SK-N-SH treated with all-trans-retinoic acid at 6 μM for 48 hours (cell line): ENCODE measurements around the gene PAMR1.

Experiments used
- ATAC-seq: fragments of 200-7000 bp; cut with Tn5 transposase; 3 replicates; pipeline ENCODE4 v1.9.1; 2020; ENCODE audit warnings: mild to moderate bottlenecking, moderate library complexity
- ARNTL ChIP-seq: fragments of 450-650 bp; formaldehyde crosslinking; IDR thresholded peaks from 2 replicates; pipeline ENCODE4 v1.5.0; 2020; ENCODE audit warnings: low read depth, mild to moderate bottlenecking, moderate library complexity, borderline replicate concordance
- BACH2 ChIP-seq: fragments of 250-450 bp; sonication (Bioruptor Pico); IDR thresholded peaks from 2 replicates; pipeline ENCODE4 v1.9.0; 2021; ENCODE audit warnings: mild to moderate bottlenecking, borderline replicate concordance
- CSDC2 ChIP-seq: fragments of 250-450 bp; sonication (Bioruptor Pico); IDR thresholded peaks from 2 replicates; pipeline ENCODE4 v1.5.0; 2020; ENCODE audit warnings: mild to moderate bottlenecking, moderate library complexity
- ESRRG ChIP-seq: fragments of 250-450 bp; sonication (Bioruptor Pico); IDR thresholded peaks from 2 replicates; pipeline ENCODE4 v1.6.1; 2021; ENCODE audit warnings: mild to moderate bottlenecking
- GLIS3 ChIP-seq: fragments of 250-450 bp; sonication (Bioruptor Pico); IDR thresholded peaks from 2 replicates; pipeline ENCODE4 v1.5.0; 2020; ENCODE audit warnings: mild to moderate bottlenecking, moderate library complexity
- ISL1 ChIP-seq: fragments of 250-450 bp; sonication (Bioruptor Pico); IDR thresholded peaks from 2 replicates; pipeline ENCODE4 v2.1.2; 2022; ENCODE audit warnings: mild to moderate bottlenecking, moderate library complexity
- OSR1 ChIP-seq: fragments of 250-450 bp; sonication (Bioruptor Pico); IDR thresholded peaks from 2 replicates; pipeline ENCODE4 v1.8.0; 2022; ENCODE audit warnings: moderate library complexity, mild to moderate bottlenecking, inconsistent platforms
- PATZ1 ChIP-seq: fragments of 250-450 bp; sonication (Bioruptor Pico); IDR thresholded peaks from 2 replicates; pipeline ENCODE4 v1.8.0; 2020; ENCODE audit warnings: mild to moderate bottlenecking, moderate library complexity, borderline replicate concordance
- PPARA ChIP-seq: fragments of 250-450 bp; sonication (Bioruptor Pico); IDR thresholded peaks from 2 replicates; pipeline ENCODE4 v1.5.0; 2020; ENCODE audit warnings: mild to moderate bottlenecking, borderline replicate concordance
- RARB ChIP-seq: fragments of 250-450 bp; sonication (Bioruptor Pico); IDR thresholded peaks from 2 replicates; pipeline ENCODE4 v1.8.0; 2021; ENCODE audit warnings: mild to moderate bottlenecking, moderate library complexity
- SNAI2 ChIP-seq: fragments of 250-450 bp; sonication (Bioruptor Pico); IDR thresholded peaks from 2 replicates; pipeline ENCODE4 v1.5.0; 2020; ENCODE audit warnings: mild to moderate bottlenecking, moderate library complexity
- TCF4 ChIP-seq: fragments of 250-450 bp; sonication (Bioruptor Pico); IDR thresholded peaks from 2 replicates; pipeline ENCODE4 v1.8.0; 2021; ENCODE audit warnings: mild to moderate bottlenecking, moderate library complexity, borderline replicate concordance
- TOX ChIP-seq: fragments of 250-450 bp; sonication (Bioruptor Pico); IDR thresholded peaks from 2 replicates; pipeline ENCODE4 v1.8.0; 2021; ENCODE audit warnings: mild to moderate bottlenecking, moderate library complexity, borderline replicate concordance
- ZC3H10 ChIP-seq: fragments of 250-450 bp; sonication (Bioruptor Pico); IDR thresholded peaks from 2 replicates; pipeline ENCODE4 v1.5.1; 2021; ENCODE audit warnings: mild to moderate bottlenecking, moderate library complexity
- ZFP3 ChIP-seq: fragments of 250-450 bp; sonication (Bioruptor Pico); IDR thresholded peaks from 2 replicates; pipeline ENCODE4 v1.5.0; 2020; ENCODE audit warnings: mild to moderate bottlenecking, moderate library complexity
- ZFP30 ChIP-seq: fragments of 450-650 bp; formaldehyde crosslinking; IDR thresholded peaks from 2 replicates; pipeline ENCODE4 v1.5.0; 2022; ENCODE audit warnings: mild to moderate bottlenecking, moderate library complexity
- ZNF565 ChIP-seq: fragments of 450-650 bp; formaldehyde crosslinking; conservative IDR thresholded peaks from 2 replicates; pipeline ENCODE4 v1.5.0; 2020; ENCODE audit warnings: low read depth, mild to moderate bottlenecking, moderate library complexity
- ZNF70 ChIP-seq: fragments of 450-650 bp; formaldehyde crosslinking; IDR thresholded peaks from 2 replicates; pipeline ENCODE4 v1.5.0; 2020; ENCODE audit warnings: mild to moderate bottlenecking, moderate library complexity
- ZNF8 ChIP-seq: fragments of 450-650 bp; formaldehyde crosslinking; IDR thresholded peaks from 2 replicates; pipeline ENCODE4 v1.5.0; 2020; ENCODE audit warnings: mild to moderate bottlenecking, moderate library complexity
- TF ChIP-seq, protein P1 (sequence below): fragments of 250-450 bp; sonication (Bioruptor Pico); IDR thresholded peaks from 2 replicates; pipeline ENCODE4 v1.5.1; 2020; ENCODE audit warnings: low read depth, mild to moderate bottlenecking, moderate library complexity
- TF ChIP-seq, protein P2 (sequence below): fragments of 250-450 bp; sonication (Bioruptor Pico); IDR thresholded peaks from 2 replicates; pipeline ENCODE4 v1.5.0; 2020; ENCODE audit warnings: mild to moderate bottlenecking, moderate library complexity

Gene PAMR1

GRCh38 chr11:35389897-35390465 is 135.4 kb downstream of the PAMR1 start (continued):
- TF ChIP-seq PATZ1 (CRISPR knock-in tag) (no peak), GLIS3 (CRISPR knock-in tag) (no peak), RARB (CRISPR knock-in tag) (no peak), ZNF70 (CRISPR knock-in tag) (no peak), ZNF565 (CRISPR knock-in tag) (no peak)

- TF ChIP-seq ARNTL (CRISPR knock-in tag) (no peak), ESRRG (no peak), PPARA (CRISPR knock-in tag) (no peak), TCF4 (CRISPR knock-in tag) (no peak), GLIS3 (CRISPR knock-in tag) (no peak)
- TF ChIP-seq, protein P1, sequence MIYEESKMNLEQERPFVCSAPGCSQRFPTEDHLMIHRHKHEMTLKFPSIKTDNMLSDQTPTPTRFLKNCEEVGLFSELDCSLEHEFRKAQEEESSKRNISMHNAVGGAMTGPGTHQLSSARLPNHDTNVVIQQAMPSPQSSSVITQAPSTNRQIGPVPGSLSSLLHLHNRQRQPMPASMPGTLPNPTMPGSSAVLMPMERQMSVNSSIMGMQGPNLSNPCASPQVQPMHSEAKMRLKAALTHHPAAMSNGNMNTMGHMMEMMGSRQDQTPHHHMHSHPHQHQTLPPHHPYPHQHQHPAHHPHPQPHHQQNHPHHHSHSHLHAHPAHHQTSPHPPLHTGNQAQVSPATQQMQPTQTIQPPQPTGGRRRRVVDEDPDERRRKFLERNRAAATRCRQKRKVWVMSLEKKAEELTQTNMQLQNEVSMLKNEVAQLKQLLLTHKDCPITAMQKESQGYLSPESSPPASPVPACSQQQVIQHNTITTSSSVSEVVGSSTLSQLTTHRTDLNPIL (CRISPR knock-in tag): no peak
- no peak for ATAC-seq
These were observed 136.3 kb downstream of the PAMR1 start for GRCh38 chr11:35389112-35389511.

GRCh38 chr11:35388061-35388460 is 137.4 kb downstream of the PAMR1 start:
- TF ChIP-seq BACH2 (CRISPR knock-in tag): no peak
- ATAC-seq: no peak

- ATAC-seq: peak; percentile 41; the same call in 2 of the 3 replicates
- TF ChIP-seq, protein P1 (CRISPR knock-in tag): no peak
- TF ChIP-seq ZNF8 (CRISPR knock-in tag) (no peak), ZNF70 (CRISPR knock-in tag) (no peak), ISL1 (CRISPR knock-in tag) (no peak), CSDC2 (CRISPR knock-in tag) (no peak), TCF4 (CRISPR knock-in tag) (no peak), SNAI2 (CRISPR knock-in tag) (no peak), OSR1 (CRISPR knock-in tag) (no peak), PATZ1 (CRISPR knock-in tag) (no peak), ARNTL (CRISPR knock-in tag) (no peak), ZFP3 (CRISPR knock-in tag) (no peak), ESRRG (no peak), PPARA (CRISPR knock-in tag) (no peak), ZFP30 (no peak), RARB (CRISPR knock-in tag) (no peak), ZNF565 (CRISPR knock-in tag) (no peak), TOX (no peak), ZC3H10 (CRISPR knock-in tag) (no peak)
- TF ChIP-seq, protein P2, sequence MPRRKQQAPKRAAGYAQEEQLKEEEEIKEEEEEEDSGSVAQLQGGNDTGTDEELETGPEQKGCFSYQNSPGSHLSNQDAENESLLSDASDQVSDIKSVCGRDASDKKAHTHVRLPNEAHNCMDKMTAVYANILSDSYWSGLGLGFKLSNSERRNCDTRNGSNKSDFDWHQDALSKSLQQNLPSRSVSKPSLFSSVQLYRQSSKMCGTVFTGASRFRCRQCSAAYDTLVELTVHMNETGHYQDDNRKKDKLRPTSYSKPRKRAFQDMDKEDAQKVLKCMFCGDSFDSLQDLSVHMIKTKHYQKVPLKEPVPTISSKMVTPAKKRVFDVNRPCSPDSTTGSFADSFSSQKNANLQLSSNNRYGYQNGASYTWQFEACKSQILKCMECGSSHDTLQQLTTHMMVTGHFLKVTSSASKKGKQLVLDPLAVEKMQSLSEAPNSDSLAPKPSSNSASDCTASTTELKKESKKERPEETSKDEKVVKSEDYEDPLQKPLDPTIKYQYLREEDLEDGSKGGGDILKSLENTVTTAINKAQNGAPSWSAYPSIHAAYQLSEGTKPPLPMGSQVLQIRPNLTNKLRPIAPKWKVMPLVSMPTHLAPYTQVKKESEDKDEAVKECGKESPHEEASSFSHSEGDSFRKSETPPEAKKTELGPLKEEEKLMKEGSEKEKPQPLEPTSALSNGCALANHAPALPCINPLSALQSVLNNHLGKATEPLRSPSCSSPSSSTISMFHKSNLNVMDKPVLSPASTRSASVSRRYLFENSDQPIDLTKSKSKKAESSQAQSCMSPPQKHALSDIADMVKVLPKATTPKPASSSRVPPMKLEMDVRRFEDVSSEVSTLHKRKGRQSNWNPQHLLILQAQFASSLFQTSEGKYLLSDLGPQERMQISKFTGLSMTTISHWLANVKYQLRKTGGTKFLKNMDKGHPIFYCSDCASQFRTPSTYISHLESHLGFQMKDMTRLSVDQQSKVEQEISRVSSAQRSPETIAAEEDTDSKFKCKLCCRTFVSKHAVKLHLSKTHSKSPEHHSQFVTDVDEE (CRISPR knock-in tag): no peak
These were observed 138.1 kb downstream of the PAMR1 start for GRCh38 chr11:35387111-35387982.
